Retina (tissue), 1 donor: ENCODE results near the gene PRICKLE3.
"Not testable (repeated sequence)": the region's sequence is repeated elsewhere in the genome, so short reads cannot be mapped to it uniquely, and the experiment has no call there.

Experiments
- DNase-seq: peaks from one replicate; pipeline ENCODE4 v3.0.0-alpha.2; 2016

The PRICKLE3 gene

DNA sequence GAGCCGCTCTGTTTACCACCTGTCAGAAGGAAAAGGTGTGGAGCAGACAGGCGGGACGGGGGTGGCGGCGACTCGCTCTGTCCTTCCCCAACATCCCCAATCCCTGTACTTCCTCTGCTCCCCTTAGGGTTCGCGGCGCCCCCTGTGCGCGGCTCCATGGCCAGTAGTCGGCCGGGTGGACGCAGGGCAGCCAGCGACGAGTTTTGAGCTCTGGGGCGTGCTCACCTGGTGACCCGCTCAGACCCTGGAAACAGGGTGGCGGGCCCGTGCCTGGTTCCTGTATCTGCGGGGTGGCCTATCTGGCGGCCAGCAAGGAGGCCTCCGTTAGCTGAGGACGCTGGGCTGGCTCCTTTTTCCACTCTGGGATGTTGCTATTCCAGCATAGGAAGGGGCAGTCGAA lies 29.0 kb downstream of the PRICKLE3 start:
- DNase-seq, result no peak

DNA sequence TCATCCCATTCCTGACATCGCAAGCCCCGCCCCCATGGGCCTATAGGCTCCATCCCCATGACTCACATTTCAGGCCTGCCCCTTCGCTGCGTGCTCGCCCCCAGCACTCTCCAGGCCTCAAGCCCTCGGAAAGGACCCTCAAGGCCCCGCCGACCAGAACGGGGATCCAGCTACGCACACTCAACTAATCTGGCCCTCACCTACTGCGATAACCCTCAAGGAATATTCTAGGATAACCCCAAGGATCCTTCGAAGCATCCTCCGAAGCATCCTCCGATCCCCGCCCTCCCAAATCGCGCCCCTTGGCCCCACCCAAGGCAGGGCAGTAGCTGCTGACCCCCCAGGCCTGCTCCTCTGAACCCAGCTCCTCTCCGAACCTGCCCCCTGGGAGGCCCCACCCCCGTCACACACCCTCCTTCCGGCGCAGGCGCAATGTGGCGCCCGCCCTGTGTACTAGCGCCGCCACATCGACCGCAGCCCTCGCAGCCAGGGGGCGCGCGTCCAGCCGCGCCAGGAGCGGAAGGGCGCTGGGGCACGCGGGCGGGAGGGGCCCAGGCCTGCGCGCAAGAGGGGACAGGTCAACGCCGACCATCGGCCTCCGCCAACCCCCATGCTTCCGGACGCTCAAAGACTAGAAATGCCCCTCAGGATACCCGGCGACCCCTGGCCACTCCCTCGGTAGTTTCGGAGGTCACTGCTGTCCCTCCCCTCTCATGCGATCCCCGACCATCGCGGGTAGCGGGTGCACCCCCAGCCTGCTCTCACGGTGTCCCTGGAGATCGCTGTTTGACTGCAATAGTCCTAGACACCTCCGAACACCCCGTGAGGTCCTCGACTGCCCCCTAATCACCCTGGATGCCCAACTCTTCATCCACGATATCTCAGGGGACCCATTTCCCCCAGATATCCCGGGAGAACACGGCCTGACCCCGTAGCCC lies 30.0 kb downstream of the PRICKLE3 start:
- DNase-seq, result peak; percentile 80

DNA sequence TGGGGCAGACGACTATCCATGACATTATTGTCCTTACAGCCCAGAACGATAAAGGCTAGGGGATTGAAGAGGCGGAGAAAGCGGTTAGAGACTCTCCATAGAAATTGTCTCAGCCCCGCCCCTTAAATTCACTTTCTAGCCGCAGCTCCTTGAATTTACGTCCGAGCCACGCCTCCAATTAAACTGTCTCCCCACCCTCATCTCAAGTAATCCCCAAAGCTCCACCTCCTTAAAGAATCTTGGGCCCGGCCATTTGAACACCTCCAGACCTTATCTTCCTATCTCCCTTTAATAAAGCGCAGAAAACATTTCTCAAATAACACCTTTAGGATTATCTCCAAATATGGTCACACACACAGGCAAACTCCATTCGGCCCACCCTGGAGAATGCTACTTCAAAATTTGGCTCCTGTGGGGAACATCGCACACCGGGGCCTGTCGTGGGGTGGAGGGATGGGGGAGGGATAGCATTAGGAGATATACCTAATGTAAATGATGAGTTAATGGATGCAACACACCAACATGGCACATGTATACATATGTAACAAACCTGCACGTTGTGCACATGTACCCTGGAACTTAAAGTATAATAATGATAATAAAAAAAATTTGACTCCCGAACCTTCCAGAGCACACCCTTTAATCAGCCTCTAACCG lies 30.8 kb downstream of the PRICKLE3 start:
- DNase-seq, result peak; percentile 64

GRCh38 chrX:49153467-49153866 lies 32.7 kb downstream of the PRICKLE3 start:
- DNase-seq, result no peak

- not testable (repeated sequence) for DNase-seq
These were observed 36.9 kb downstream of the PRICKLE3 start for GRCh38 chrX:49149291-49149690.

DNA sequence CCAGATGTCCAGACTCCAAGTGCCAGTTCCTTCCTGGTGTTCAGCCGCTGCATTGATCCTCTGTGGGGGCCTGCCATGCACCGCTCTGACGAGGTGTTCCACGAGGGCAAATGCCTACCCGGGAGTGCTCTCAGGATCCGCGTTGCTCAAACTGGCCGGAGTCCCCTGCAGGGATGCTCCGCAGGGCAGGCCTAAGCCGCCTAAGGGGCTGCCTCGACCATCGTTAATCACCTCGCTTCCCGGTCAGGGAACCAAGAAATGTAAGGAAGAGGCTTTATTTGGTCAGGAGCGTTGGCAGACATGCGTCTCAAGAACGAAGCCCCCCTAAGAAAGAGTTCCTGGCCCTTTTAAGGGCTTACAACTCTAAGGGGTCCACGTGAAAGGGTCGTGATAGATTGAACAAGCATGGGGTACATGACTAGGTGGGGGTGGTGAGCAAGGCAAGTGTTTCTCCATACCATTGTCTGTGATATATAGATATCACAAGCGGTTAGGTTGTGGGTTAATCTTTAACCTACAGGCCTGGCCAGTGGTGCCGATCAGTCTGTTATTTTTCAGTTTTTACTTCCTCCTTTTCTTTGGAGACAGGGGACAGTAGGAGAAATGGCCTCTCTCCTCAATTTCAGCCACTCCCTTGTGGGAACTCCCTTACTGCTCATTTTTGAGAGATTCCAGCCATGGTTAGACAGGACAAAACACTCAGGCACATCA lies 37.6 kb downstream of the PRICKLE3 start:
- not testable (repeated sequence) for DNase-seq

- DNase-seq, result no peak
These were observed 38.2 kb downstream of the PRICKLE3 start for GRCh38 chrX:49147936-49148335.

- DNase-seq, result no peak
These were observed 38.9 kb downstream of the PRICKLE3 start for GRCh38 chrX:49147282-49147681.

DNA sequence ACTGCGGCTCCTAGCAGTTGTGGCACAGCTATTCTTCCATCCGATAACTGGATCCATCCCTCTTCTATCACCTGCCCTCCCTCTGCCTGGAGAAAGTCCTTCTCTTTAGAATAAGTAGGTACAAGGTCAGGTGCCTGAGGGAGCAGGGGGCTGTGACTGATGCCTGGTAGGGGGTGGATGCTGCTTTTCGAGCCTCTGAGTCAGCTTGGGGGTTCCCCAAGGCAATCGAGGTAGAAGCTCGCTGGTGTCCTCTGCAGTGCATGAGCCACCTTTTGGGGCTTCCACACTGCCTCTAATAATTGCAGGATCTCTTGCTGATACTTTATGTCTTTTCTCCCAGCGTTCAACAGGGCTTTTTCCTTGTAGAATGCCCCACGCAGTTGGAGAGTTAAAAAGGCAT lies 43.0 kb downstream of the PRICKLE3 start:
- not testable (repeated sequence) for DNase-seq

DNA sequence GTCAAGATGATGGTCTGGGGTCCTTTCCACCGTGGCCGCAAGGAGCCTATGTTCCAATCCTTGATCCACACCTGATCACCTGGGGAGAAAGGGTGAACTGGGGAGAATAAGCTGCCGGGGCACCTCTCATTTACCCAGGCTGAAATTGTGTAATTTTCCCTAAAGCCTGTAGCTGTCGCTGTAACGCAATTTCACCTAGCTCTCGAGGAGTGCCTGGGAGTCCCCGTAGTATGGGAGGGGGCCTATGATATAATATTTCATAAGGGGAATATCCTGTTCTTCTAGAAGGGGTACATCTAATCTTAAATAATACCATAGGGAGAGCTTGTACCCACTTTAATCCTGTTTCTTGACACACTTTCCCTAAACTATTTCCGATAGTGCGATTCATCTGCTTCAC lies 43.9 kb downstream of the PRICKLE3 start:
- not testable (repeated sequence) for DNase-seq

DNA sequence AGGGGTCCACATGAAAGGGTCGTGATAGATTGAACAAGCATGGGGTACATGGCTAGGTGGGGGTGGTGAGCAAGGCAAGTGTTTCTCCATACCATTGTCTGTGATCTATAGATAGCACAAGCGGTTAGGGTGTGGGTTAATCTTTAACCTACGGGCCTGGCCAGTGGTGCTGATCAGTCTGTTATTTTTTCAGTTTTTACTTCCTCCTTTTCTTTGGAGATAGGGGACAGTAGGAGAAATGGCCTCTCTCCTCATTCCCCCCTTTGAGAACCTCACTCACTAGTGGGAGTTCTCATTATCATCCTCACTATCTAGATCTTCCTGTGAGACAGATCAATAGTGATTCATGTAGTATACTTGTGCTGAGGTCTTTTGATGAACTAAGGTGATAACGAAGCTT lies 46.5 kb downstream of the PRICKLE3 start:
- DNase-seq, result no peak

- no peak for DNase-seq
These were observed 48.7 kb downstream of the PRICKLE3 start for GRCh38 chrX:49137492-49137891.

- DNase-seq, result no peak
These were observed 52.4 kb downstream of the PRICKLE3 start for GRCh38 chrX:49133759-49134158.

- DNase-seq, result not testable (repeated sequence)
These were observed 53.9 kb downstream of the PRICKLE3 start for GRCh38 chrX:49132275-49132674.

- no peak for DNase-seq
These were observed 56.7 kb downstream of the PRICKLE3 start for GRCh38 chrX:49129427-49129826.

GRCh38 chrX:49127742-49128258 lies 58.4 kb downstream of the PRICKLE3 start:
- DNase-seq, result not testable (repeated sequence)
